Measurements from ENCODE around the gene SLC35G2.
"Not testable (repeated sequence)": the region's sequence is repeated elsewhere in the genome, so short reads cannot be mapped to it uniquely, and the experiment has no call there.

Gene SLC35G2

DNA sequence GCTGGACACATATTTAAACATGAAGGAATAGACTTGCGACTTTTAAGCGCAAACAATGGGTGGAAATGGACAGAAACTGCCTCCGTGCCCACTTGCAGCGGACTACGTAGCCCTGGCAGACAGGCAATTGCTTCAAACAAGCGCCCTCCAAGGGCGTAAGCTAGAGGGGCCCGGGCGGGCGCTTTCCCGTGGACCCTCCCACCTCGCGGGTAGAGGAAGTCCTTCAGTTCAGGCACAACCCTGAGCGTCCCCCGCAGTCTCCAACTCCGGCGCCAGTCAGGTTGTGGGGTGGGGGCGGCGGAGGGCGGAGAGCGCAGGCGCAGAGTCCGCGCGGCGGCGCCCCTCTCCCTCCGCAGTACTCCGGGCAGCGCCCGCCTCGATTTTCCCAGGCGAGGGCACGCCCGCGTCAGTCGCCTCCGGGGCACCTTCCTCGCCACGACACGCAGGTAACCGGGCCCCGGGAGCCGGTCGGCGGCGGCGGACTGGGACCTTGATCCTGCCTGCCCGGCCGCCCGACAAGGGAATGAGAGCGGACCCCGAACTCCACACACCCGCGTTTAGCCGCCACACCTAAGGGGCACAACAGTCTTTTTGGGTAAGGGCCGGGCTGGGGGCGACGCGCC is at the start of gene SLC35G2:
SLC35G2 (plus strand) TSS at position 358 of the 623 bp plus-strand sequence. CDS start 35,335 bp downstream, outside the sequence.
- DNase-seq, result no peak

GRCh38 chr3:136772709-136773108 is 46.2 kb upstream of the SLC35G2 start:
- no peak for DNase-seq

- no peak for DNase-seq
Measured at GRCh38 chr3:136778865-136779264, 40.1 kb upstream of the SLC35G2 start.

GRCh38 chr3:136780741-136781140 is 38.2 kb upstream of the SLC35G2 start:
- DNase-seq, result no peak

DNA sequence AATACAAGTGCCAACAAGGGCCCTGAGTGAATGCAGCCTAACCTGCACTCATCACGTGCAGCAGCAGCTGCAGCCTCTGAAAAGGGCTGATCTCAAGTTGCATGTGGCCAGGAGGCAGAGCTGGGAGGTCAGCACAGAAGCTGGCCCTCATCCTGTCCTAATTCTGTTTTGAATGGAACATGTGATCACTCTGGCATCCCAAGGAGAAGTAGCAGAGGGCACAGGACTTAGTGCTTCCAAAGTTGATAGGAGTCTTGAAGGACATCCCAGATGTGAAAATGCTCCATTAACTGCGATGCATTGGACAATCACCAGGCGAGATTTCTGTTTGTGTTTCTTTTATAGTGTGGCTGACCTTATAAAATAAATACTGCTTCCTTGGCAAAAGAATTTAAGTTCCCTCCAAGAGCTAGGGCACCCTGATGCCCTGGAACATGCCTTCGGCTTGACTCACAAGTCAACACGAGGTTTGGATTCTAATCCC is 35.2 kb upstream of the SLC35G2 start:
- no peak for DNase-seq

GRCh38 chr3:136787349-136787748 is 31.6 kb upstream of the SLC35G2 start:
- peak; percentile 59 for DNase-seq

DNA sequence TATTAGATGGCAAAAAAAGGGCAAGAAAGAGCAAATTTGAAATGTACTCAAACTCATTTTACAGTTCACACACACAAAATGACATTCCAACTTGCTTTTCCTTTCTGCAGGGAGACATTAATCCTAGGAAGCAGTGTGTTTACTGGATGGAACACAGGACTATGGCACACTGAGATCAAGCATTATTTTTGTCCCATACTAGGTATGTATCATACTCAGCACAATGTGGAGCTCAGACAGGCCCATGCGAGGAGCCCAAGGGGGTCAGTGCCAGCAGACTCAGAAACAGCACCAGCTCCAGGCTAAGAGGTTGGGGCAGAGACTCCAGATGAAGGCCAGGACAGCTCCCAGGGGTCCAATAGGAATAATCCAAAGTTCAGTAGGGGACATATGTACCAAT is 30.8 kb upstream of the SLC35G2 start:
- DNase-seq, result no peak

GRCh38 chr3:136789976-136790375 is 28.9 kb upstream of the SLC35G2 start:
- no peak for DNase-seq

- DNase-seq, result no peak
Measured at GRCh38 chr3:136790786-136791185, 28.1 kb upstream of the SLC35G2 start.

- no peak for DNase-seq
Measured at GRCh38 chr3:136792556-136793330, 26.2 kb upstream of the SLC35G2 start.

- not testable (repeated sequence) for DNase-seq
Measured at GRCh38 chr3:136801146-136801545, 17.8 kb upstream of the SLC35G2 start.

GRCh38 chr3:136802481-136802996 is 16.4 kb upstream of the SLC35G2 start:
- no peak for DNase-seq

- DNase-seq, result no peak
Measured at GRCh38 chr3:136804141-136804540, 14.8 kb upstream of the SLC35G2 start.

GRCh38 chr3:136804813-136805212 is 14.1 kb upstream of the SLC35G2 start:
- no peak for DNase-seq

GRCh38 chr3:136805795-136806194 is 13.1 kb upstream of the SLC35G2 start:
- no peak for DNase-seq

- DNase-seq, result no peak
Measured at GRCh38 chr3:136811701-136812100, 7.2 kb upstream of the SLC35G2 start.

DNA sequence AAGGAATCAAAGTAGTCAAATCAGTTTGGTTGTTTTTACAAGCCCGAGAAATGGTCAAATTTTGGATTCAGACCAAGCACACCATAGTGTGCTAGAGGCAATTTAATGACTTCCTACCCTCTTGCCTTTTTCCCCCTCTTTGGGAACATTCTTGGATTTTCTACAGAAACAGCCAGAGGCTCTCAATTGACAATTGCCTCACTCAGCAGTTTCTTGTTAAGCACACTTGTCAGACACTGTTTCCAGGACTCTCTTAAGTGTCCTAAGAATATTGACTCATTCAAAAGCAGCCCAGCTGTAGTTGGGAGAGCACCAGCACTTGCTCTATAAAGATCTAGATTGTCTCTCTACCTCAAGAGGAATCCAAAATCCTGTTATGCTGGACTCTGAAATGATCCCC is 1.5 kb upstream of the SLC35G2 start:
- DNase-seq, result no peak

DNA sequence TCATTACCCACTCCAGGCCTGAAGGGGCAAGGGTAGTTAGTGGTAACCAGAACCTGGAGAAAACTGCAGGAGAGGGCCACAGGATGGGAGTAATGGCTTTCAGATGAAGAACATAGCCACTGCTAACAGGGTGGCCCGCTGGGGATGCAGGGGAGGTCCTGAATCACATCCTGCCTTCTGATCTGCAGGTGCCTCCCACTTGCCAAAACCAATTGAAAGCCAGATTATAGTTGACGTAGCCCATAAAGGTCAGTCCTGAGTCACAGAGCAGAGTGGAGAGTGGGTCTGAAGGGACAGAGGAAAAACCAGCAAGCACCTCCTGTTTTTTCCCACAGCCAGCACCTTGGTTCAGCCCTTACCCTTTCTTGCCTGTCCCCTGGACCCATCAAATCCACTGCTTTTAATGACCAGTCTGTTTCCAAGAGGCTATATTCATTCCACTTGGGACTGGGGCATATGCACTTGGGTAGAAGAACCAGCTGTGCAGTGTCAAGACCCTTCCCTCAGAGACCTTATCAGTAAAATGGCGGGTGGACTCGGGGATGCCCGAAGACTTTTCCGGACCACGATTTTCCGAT is 646 bp upstream of the SLC35G2 start:
- peak; percentile 32 for DNase-seq

GRCh38 chr3:136819392-136819730 is 435 bp downstream of the SLC35G2 start:
- no peak for DNase-seq

GRCh38 chr3:136819731-136820679 is 1.1 kb downstream of the SLC35G2 start:
- DNase-seq, result peak; percentile 22

DNA sequence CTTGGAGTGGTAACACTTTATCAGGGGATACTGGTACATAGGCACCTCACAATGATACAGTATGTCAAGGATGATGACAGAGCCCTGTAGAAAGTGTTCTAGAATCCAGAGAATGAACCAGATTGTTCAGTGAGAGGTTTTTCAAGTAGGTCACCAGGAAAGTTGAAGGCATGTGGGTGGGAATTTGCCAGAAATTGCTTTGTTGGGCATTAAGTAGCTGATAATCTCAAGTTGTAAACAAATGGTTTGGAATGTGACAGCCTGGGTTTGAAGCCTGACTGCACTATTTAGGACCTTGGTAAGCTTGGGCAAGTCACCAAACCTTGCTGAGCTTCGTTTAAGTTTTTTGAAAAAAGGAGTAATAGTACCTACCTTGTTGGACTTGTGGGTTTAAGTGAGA is 12.5 kb downstream of the SLC35G2 start:
- no peak for DNase-seq

DNA sequence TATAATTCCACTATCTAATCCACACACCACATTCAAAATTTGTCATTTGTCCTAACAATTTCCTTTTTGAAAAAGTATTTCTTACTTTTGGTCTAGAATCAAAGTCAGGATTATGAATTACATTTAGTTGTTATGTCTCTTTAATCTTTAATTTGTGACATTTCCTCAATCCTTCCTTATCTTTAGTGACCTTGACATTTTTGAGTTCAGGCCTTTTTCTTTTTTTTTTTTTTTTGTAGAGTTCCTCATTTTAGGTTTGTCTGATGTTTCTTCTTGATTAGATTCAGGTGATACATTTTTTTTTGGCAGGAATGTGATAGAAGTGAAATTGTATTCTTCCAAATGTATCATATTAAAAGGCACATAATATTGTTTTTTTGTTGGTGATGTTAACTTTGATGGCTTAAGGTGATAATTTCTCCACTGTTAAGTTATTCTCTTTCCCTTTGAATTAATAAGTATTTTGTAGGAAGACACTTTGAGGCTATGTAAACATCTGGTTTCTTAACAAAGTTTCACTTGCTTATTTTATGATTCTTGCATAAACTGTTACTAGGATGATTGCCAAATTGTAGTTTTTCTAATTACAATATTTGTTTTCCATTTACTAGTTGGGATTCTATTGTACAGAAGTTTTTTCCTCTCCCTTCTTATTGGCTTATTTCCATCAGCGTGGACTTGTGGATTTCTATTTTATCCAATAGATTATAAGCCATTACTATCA is 16.3 kb downstream of the SLC35G2 start:
- DNase-seq, result no peak
